Natural killer cell (primary cell): ENCODE data around the gene TRIM23. TPM values are rescaled to one million over a fixed set of nuclear protein-coding genes. Genes with fewer than 3 reads are reported as not detected.
"Not testable (repeated sequence)": the region's sequence is repeated elsewhere in the genome, so short reads cannot be mapped to it uniquely, and the experiment has no call there.

Source experiments
- ATAC-seq, 3 donors: fragments of 150-1000 bp in 2 of 3; fragments of 200-7000 bp in 1 of 3; cut with Tn5 transposase; 1 replicate in 1 of 3; 2 replicates in 2 of 3; pipeline ENCODE4 v1.10.0; 2021; ENCODE audit warnings: mild to moderate bottlenecking in 2 of 3, moderate library complexity in 2 of 3
- DNase-seq, 2 donors: peaks; one replicate each; pipeline versions ENCODE4 v3.0.0 to v3.0.0-alpha.2; 2013 to 2021; ENCODE audit warnings: mixed read lengths in 1 of 2
- H3K27ac ChIP-seq: one replicate; pipeline ENCODE4 v1.5.1; 2013; ENCODE audit warnings: mild to moderate bottlenecking, low read length
- H3K27me3 ChIP-seq: one replicate; pipeline ENCODE4 v1.6.1; 2013; ENCODE audit warnings: low read length; ENCODE audit not compliant: control insufficient read depth, insufficient read depth
- H3K36me3 ChIP-seq: one replicate; pipeline ENCODE4 v1.6.1; 2013; ENCODE audit warnings: low read length; ENCODE audit not compliant: control insufficient read depth, insufficient read depth
- H3K4me1 ChIP-seq: one replicate; pipeline ENCODE4 v1.6.1; 2013; ENCODE audit warnings: low read length; ENCODE audit not compliant: control insufficient read depth, insufficient read depth
- H3K4me3 ChIP-seq: one replicate; pipeline ENCODE4 v1.5.1; 2013; ENCODE audit warnings: low read length
- H3K9me3 ChIP-seq: one replicate; pipeline ENCODE4 v1.6.1; 2013; ENCODE audit warnings: low read length; ENCODE audit not compliant: control insufficient read depth, insufficient read depth
- H3K27ac Mint-ChIP-seq, 2 donors: one replicate each; pipeline ENCODE4 v1.8.0; 2022; ENCODE audit warnings: mild to moderate bottlenecking in 2 of 2, mixed read lengths in 2 of 2, moderate library complexity in 1 of 2
- H3K27me3 Mint-ChIP-seq, 2 donors: one replicate each; pipeline ENCODE4 v1.8.0; 2022; ENCODE audit warnings: low read depth in 2 of 2, mixed read lengths in 2 of 2
- H3K36me3 Mint-ChIP-seq: one replicate; pipeline ENCODE4 v1.8.0; 2022; ENCODE audit warnings: mixed read lengths
- H3K4me1 Mint-ChIP-seq, 2 donors: one replicate each; pipeline ENCODE4 v1.8.0; 2022; ENCODE audit warnings: mixed read lengths in 2 of 2
- H3K4me3 Mint-ChIP-seq: one replicate; pipeline ENCODE4 v1.8.0; 2022; ENCODE audit warnings: mild to moderate bottlenecking, moderate library complexity, mixed read lengths
- H3K9me3 Mint-ChIP-seq, 2 donors: one replicate each; pipeline ENCODE4 v1.8.0; 2022; ENCODE audit warnings: mixed read lengths in 2 of 2
- WGBS: methylation state at CpG from one replicate; pipeline ENCODE4 v1.1.7; 2013; ENCODE audit warnings: missing lambda C conversion rate; ENCODE audit not compliant: insufficient coverage; 5-methylcytosine and 5-hydroxymethylcytosine counted together
- intact Hi-C: fragments of 100-400 bp; cut with micrococcal nuclease; formaldehyde crosslinking; loops from one replicate; pipeline ENCODE4 v1.14.2; 2022
- total RNA-seq, 4 donors: library from RNA; stranded (reverse); fragments of 120-200 nt in 1 of 4; gene quantifications; one replicate each; pipeline versions ENCODE4 v1.2.3 to v1.2.4, GENCODE V29; 2013 to 2022
- TF ChIP-seq, protein P1 (sequence below): fragments of 200-600 bp; IDR thresholded peaks from one replicate; pipeline ENCODE4 v1.8.0; 2022; ENCODE audit warnings: antibody characterized with exemption

The TRIM23 gene
- total RNA-seq, 3 donors from 2014 or later (not counting 1 experiment from before 2014, with no cell fraction given), result 13.4 to 23.3 (median 18.8) TPM

DNA sequence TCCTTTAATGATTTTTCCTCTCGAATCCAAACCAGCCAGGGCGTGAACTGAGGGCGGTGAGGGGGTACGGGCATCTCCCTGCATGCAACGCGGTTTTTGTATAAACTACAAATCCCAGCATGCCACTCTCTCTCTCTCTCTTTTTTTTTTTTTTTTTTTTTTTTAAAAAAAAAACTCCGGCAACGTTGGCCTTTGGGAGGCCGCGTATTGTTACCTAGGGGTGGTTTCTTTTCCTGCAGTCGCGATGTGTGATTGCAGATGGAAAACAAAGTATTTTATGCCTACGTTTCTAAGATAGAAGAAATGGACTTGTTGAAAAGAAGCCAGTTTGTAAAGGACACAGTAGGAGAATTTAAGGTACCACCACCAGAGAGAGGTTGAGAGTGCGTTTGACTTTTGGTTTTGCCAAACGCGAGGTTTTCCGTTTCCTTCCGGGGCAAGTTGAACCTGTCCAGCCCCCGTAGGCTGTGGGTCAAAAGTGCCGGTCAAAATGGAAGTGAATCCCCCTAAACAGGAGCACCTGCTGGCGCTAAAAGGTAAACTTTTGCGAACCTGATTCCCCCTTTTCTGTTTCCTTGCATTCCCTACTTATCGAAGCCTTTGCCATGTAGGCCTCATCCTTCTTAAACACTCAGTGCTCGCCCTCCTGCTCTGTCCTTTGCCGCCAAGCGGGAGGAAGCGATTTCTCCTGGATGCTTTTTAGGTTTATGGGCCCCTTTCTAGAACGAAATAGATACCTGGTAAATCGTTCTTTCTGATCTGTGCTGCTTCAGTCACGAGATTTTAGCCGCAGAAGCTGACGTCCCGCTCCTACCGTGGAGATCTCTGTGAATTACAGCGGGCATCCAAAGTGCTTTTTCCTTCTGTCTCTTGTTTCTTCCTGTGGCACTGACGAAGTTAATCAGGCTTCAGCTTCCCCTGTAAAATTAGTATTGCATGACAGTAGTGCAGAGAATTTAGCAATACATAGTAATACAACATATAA is 730 bp upstream of the TRIM23 start, which contains the start of the genes SHLD3 and TRAPPC13:
TSS of gene SHLD3 (plus strand) at position 457 of the 985 bp plus-strand sequence. CDS start 4,561 bp downstream, outside the sequence.
TSS of gene TRAPPC13 (plus strand) at position 457 of the 985 bp plus-strand sequence. CDS start at position 491, 34 bp downstream.
- Mint-ChIP-seq H3K36me3 (peaks cover 5% of the 10 kb centered on the region), H3K27me3 (no peaks in the 10 kb centered on the region), H3K27ac (peak within 1 kb of the TSS; percentile 96 to 99), H3K9me3 (no peaks in the 10 kb centered on the region), H3K4me1 (peaks cover 34 to 35% of the 10 kb centered on the region in 2 donors), H3K4me3 (peak within 1 kb of the TSS; percentile 94)
- peak; percentile 77 to 95 for DNase-seq
- peaks cover 12% of the 10 kb centered on the region for H3K36me3 ChIP-seq
- TF ChIP-seq, protein P1, sequence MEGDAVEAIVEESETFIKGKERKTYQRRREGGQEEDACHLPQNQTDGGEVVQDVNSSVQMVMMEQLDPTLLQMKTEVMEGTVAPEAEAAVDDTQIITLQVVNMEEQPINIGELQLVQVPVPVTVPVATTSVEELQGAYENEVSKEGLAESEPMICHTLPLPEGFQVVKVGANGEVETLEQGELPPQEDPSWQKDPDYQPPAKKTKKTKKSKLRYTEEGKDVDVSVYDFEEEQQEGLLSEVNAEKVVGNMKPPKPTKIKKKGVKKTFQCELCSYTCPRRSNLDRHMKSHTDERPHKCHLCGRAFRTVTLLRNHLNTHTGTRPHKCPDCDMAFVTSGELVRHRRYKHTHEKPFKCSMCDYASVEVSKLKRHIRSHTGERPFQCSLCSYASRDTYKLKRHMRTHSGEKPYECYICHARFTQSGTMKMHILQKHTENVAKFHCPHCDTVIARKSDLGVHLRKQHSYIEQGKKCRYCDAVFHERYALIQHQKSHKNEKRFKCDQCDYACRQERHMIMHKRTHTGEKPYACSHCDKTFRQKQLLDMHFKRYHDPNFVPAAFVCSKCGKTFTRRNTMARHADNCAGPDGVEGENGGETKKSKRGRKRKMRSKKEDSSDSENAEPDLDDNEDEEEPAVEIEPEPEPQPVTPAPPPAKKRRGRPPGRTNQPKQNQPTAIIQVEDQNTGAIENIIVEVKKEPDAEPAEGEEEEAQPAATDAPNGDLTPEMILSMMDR, result peak; percentile 13
- H3K4me3 ChIP-seq, result peak within 1 kb of the TSS; percentile 60
- under 1% methylated on average over 33 of the region's 36 CpGs for WGBS
- H3K9me3 ChIP-seq, result no peaks in the 10 kb centered on the region
- intact Hi-C loops, result loop anchor here (1.0 to 2.0 kb wide), 3 partner anchors 62 to 520 kb away; partner anchors contain the start of genes CENPK, PPWD1 and SREK1
- ATAC-seq, result peak; percentile 75 to 89 (median 76)
- H3K27me3 ChIP-seq, result no peaks in the 10 kb centered on the region
- peak within 1 kb of the TSS; percentile 73 for H3K27ac ChIP-seq
- H3K4me1 ChIP-seq, result peaks cover 7% of the 10 kb centered on the region

DNA sequence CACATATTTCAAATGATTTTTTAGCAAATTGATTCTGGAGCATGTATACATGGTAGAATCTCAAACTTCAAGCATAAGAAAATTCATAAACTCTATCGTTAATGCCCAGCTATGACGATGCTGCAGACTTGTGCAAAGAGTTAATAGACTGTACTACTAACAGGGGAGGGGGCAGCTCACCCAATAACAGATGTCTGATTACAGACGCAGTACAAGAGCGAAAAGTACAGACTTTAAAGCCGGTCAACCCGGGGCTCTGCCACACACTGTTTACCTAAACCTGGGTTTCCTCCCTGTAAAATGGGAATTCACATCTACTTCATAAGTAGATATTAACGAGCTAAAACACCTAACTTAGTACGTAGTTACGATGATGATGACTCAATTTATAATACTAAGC is 651 bp downstream of the TRIM23 start:
- Mint-ChIP-seq H3K9me3 (no peaks in the 10 kb centered on the region), H3K4me1 (peaks cover 41 to 43% of the 10 kb centered on the region in 2 donors), H3K27ac (peak overlapping the region; percentile 96 to 99), H3K36me3 (no peaks in the 10 kb centered on the region), H3K27me3 (no peaks in the 10 kb centered on the region), H3K4me3 (peak overlapping the region; percentile 94)
- intact Hi-C loops, result no loop called here
- TF ChIP-seq, protein P1, result no peak
- H3K4me3 ChIP-seq, result peak overlapping the region; percentile 60
- peaks cover under 1% of the 10 kb centered on the region for H3K36me3 ChIP-seq
- H3K27ac ChIP-seq, result peak overlapping the region; percentile 73
- ATAC-seq (no peak), DNase-seq (no peak)
- 23% methylated on average over 4 of the region's 9 CpGs for WGBS
- no peaks in the 10 kb centered on the region for H3K9me3 ChIP-seq
- H3K4me1 ChIP-seq, result peaks cover 7% of the 10 kb centered on the region
- H3K27me3 ChIP-seq, result no peaks in the 10 kb centered on the region

DNA sequence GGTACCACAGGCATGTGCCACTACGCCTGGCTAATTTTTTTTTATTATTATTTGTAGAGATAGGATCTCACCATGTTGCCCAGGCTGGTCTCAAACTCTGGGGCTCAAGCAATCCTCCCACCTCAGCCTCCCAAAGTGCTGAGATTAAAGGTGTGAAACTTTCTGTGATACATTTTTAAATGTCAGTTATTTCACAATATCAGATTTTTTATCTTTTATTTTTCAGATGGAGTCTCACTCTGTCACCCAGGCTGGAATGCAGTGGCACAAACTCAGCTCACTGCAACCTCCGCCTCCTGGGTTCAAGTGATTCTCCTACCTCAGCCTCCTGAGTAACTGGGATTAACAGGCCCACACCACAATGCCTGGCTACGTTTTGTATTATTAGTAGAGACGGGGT is 2.2 kb downstream of the TRIM23 start:
- H3K4me3 Mint-ChIP-seq, intact Hi-C loops, H3K4me3 ChIP-seq, H3K4me1 ChIP-seq, H3K27ac ChIP-seq, H3K9me3 Mint-ChIP-seq, H3K36me3 ChIP-seq, H3K9me3 ChIP-seq, H3K27me3 ChIP-seq, ATAC-seq, H3K27me3 Mint-ChIP-seq, H3K36me3 Mint-ChIP-seq, DNase-seq: not testable (repeated sequence)
- peaks cover 45 to 48% of the 10 kb centered on the region in 2 donors for H3K4me1 Mint-ChIP-seq
- peak overlapping the region in 1 of 2 donors; percentile 96 for H3K27ac Mint-ChIP-seq
- WGBS, result 93% methylated on average over 3 of the region's 4 CpGs

DNA sequence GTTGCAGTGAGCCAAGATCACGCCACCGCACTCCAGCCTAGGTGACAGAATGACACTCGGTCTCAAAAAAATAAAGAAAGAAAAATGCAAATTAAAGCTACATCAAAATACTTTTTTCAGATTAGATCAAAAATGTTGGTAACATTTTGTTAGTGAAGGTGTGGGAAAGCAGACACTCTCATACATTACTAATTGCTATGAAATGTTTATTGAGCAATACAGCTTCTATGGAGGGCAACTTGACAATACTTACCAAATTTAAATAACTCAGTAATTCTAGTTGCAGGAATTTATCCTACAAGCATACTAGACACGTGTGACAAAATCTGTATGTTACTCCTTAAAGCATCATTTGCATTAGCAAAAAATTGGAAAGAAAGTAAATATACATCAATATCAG is 4.1 kb downstream of the TRIM23 start:
- WGBS, result 100% methylated on average over 3 of the region's 4 CpGs
- intact Hi-C loops, result no loop called here
- Histone ChIP-seq H3K27me3 (no peaks in the 10 kb centered on the region), H3K4me1 (peaks cover 5% of the 10 kb centered on the region), H3K9me3 (no peaks in the 10 kb centered on the region), H3K27ac (no peak overlapping the region), H3K4me3 (no peak overlapping the region), H3K36me3 (peaks cover 15% of the 10 kb centered on the region)
- TF ChIP-seq, protein P1, result no peak
- no peak for ATAC-seq
- Mint-ChIP-seq H3K9me3 (no peaks in the 10 kb centered on the region), H3K27ac (no peak overlapping the region), H3K27me3 (no peaks in the 10 kb centered on the region), H3K36me3 (no peaks in the 10 kb centered on the region), H3K4me1 (peaks cover 34 to 36% of the 10 kb centered on the region in 2 donors), H3K4me3 (no peak overlapping the region)
- DNase-seq, result no peak
